GM12874 (cell line): ENCODE measurements around the gene PSEN1.
A peak's percentile ranks its signal among the peaks of the same experiment; 100 is the strongest.

ENCODE experiments used
- CTCF ChIP-seq: IDR thresholded peaks from 2 replicates; pipeline ENCODE4 v1.5.1; 2011; ENCODE audit warnings: low read depth, mild to moderate bottlenecking, control low read depth, low read length, moderate library complexity; ENCODE audit not compliant: insufficient read depth

PSEN1 gene

GRCh38 chr14:73166399-73166798 lies 30.1 kb downstream of the PSEN1 start:
- TF ChIP-seq CTCF = no peak

DNA sequence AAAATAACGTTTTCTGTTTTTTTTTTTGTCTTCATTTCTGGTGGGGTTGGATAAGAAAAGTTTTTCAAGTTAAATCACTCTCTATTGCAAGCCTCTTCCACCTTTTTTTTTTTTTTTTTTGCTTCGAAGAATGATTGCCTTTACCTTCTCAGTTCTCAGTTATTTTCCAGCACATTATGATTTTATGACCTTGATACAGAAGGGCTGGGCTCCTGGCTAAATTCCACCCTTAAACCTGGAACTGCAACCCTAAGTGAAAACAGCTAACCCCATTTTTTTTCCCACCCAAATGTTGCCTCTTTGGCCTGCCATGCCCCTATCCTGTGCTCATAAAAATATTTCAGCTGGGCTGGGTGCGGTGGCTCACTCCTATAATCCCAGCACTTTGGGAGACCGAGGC lies 31.4 kb downstream of the PSEN1 start:
- no peak for TF ChIP-seq CTCF

- no peak for TF ChIP-seq CTCF
These were observed 32.0 kb downstream of the PSEN1 start for GRCh38 chr14:73168274-73168673.

GRCh38 chr14:73168691-73169090 lies 32.4 kb downstream of the PSEN1 start:
- no peak for TF ChIP-seq CTCF

- TF ChIP-seq CTCF = no peak
These were observed 34.4 kb downstream of the PSEN1 start for GRCh38 chr14:73170686-73171085.

DNA sequence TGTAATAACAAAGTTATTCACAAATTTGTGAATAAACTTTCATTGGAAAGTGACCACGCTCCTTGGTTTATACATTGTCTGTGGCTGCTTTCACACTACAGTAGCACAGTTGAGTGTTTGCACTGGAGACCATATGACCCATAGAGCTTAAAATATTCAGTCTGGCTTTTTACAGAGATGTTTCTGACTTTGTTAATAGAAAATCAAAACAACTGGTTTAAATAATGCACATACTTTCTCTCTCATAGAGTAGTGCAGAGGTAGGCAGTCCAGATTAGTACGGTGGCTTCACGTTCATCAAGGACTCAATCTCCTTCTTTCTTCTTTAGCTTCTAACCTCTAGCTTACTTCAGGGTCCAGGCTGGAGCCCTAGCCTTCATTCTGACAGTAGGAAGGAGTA lies 36.2 kb downstream of the PSEN1 start:
- TF ChIP-seq CTCF = no peak

- peak; percentile 23; the same call in 1 of the 2 replicates for TF ChIP-seq CTCF
These were observed 36.9 kb downstream of the PSEN1 start for GRCh38 chr14:73173092-73173735.
